Sigmoid colon (tissue), 3 donors: ENCODE measurements around the gene GRIN2A.

Source experiments
- POLR2A ChIP-seq, 2 donors: fragments of 450-650 bp; IDR thresholded peaks; one replicate each; pipeline ENCODE4 v1.6.1; 2016; ENCODE audit warnings: antibody characterized with exemption in 2 of 2, mild to moderate bottlenecking in 2 of 2, moderate library complexity in 2 of 2
- TF ChIP-seq, protein P1 (sequence below), 4 experiments: fragments of 450-650 bp in 3 of 4; fragments of 200-600 bp in 1 of 4; IDR thresholded peaks; one replicate each; pipeline ENCODE4 v1.5.1; 2016 to 2019; ENCODE audit warnings: antibody characterized with exemption in 4 of 4, mild to moderate bottlenecking in 3 of 4, moderate library complexity in 2 of 4

DNA sequence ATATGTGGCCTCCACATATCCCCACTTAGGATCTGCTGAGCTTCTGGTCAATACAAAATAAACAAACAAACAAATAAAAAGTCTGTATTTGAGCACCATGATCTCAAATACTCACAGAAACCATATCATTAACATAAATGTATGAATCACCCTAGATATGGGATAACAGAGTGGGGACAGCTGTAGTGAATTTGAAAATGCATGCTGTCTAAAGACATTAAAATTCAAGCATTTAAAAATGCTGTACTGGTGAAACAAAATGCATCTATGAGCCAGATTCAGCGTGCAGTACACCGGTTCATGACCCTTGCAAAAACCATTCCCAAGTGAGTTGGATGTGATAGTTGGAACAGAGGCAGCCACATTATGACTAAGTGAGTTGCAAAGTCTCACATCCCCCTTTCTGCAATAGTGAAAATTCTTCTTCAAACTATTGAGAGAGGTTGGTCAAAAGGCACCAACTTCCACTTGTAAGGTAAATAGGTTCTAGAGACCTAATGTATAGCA, 12.3 kb downstream of the GRIN2A start:
- TF ChIP-seq, protein P1, sequence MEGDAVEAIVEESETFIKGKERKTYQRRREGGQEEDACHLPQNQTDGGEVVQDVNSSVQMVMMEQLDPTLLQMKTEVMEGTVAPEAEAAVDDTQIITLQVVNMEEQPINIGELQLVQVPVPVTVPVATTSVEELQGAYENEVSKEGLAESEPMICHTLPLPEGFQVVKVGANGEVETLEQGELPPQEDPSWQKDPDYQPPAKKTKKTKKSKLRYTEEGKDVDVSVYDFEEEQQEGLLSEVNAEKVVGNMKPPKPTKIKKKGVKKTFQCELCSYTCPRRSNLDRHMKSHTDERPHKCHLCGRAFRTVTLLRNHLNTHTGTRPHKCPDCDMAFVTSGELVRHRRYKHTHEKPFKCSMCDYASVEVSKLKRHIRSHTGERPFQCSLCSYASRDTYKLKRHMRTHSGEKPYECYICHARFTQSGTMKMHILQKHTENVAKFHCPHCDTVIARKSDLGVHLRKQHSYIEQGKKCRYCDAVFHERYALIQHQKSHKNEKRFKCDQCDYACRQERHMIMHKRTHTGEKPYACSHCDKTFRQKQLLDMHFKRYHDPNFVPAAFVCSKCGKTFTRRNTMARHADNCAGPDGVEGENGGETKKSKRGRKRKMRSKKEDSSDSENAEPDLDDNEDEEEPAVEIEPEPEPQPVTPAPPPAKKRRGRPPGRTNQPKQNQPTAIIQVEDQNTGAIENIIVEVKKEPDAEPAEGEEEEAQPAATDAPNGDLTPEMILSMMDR (IDR thresholded peaks at IDR 0.05): no peak
- TF ChIP-seq POLR2A (IDR thresholded peaks at IDR 0.05): no peak
